Epithelial cell of proximal tubule (primary cell): ENCODE data around the gene POLR3H. TPM values are rescaled to one million over a fixed set of nuclear protein-coding genes. Genes with fewer than 3 reads are reported as not detected.

Experiments
- DNase-seq: peaks from one replicate; pipeline ENCODE4 v3.0.0-alpha.2; 2011; ENCODE audit warnings: low read depth
- H3K4me3 ChIP-seq: 2 replicates; pipeline ENCODE4 v1.5.1; 2011; ENCODE audit warnings: low read depth, mild to moderate bottlenecking, low read length
- total RNA-seq: library from RNA; depleted of rRNA; stranded (reverse); fragments of >200 nt; gene quantifications from 2 replicates; pipeline ENCODE4 v1.2.3, GENCODE V29; 2015
- TF ChIP-seq, protein P1 (sequence below): conservative IDR thresholded peaks from 2 replicates; pipeline ENCODE4 v1.5.1; 2012; ENCODE audit warnings: low read depth, mild to moderate bottlenecking, low read length

Gene POLR3H
- total RNA-seq, 1 donor from 2014 or later, result 9.5 TPM

GRCh38 chr22:41557401-41558240 is 13.4 kb upstream of the POLR3H start:
- DNase-seq, result no peak
- TF ChIP-seq, protein P1, sequence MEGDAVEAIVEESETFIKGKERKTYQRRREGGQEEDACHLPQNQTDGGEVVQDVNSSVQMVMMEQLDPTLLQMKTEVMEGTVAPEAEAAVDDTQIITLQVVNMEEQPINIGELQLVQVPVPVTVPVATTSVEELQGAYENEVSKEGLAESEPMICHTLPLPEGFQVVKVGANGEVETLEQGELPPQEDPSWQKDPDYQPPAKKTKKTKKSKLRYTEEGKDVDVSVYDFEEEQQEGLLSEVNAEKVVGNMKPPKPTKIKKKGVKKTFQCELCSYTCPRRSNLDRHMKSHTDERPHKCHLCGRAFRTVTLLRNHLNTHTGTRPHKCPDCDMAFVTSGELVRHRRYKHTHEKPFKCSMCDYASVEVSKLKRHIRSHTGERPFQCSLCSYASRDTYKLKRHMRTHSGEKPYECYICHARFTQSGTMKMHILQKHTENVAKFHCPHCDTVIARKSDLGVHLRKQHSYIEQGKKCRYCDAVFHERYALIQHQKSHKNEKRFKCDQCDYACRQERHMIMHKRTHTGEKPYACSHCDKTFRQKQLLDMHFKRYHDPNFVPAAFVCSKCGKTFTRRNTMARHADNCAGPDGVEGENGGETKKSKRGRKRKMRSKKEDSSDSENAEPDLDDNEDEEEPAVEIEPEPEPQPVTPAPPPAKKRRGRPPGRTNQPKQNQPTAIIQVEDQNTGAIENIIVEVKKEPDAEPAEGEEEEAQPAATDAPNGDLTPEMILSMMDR, result no peak
- no peak overlapping the region for H3K4me3 ChIP-seq

DNA sequence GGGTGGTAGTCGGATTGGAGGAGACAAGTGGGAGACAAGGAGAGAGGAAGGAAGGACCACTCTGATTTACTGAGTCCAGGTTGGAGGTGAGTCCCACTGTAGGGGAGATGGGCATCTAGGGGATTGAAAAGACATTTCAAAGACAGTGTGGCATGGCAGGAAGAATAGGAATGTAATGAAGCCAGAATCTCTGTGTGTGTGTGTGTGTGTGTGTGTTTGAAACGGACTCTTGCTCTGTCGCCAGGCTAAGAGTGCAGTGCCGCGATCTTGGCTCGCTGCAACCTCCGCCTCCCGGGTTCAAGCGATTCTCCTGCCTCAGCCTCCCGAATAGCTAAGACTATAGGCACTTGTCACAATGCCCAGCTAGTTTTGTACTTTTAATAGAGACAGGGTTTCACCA is 12.3 kb upstream of the POLR3H start:
- H3K4me3 ChIP-seq, result no peak overlapping the region
- TF ChIP-seq, protein P1, result no peak
- no peak for DNase-seq

- TF ChIP-seq, protein P1, result no peak
Observed at GRCh38 chr22:41555325-41555982, 11.2 kb upstream of the POLR3H start.

GRCh38 chr22:41551877-41552582 is 7.8 kb upstream of the POLR3H start:
- TF ChIP-seq, protein P1, result no peak

More at GRCh38 chr22:41555325-41555982, 11.2 kb upstream of the POLR3H start:
- DNase-seq, result no peak
- no peak overlapping the region for H3K4me3 ChIP-seq

GRCh38 chr22:41550952-41551491 is 6.8 kb upstream of the POLR3H start:
- no peak overlapping the region for H3K4me3 ChIP-seq
- TF ChIP-seq, protein P1, result no peak
- no peak for DNase-seq

More at GRCh38 chr22:41551877-41552582, 7.8 kb upstream of the POLR3H start:
- DNase-seq, result no peak
- H3K4me3 ChIP-seq, result no peak overlapping the region

GRCh38 chr22:41548830-41549211 is 4.6 kb upstream of the POLR3H start:
- TF ChIP-seq, protein P1, result no peak
- H3K4me3 ChIP-seq, result no peak overlapping the region
- DNase-seq, result no peak
